ENCODE measurements around the gene CARMIL3.
"Not testable (repeated sequence)": the region's sequence is repeated elsewhere in the genome, so short reads cannot be mapped to it uniquely, and the experiment has no call there.

Gene CARMIL3

DNA sequence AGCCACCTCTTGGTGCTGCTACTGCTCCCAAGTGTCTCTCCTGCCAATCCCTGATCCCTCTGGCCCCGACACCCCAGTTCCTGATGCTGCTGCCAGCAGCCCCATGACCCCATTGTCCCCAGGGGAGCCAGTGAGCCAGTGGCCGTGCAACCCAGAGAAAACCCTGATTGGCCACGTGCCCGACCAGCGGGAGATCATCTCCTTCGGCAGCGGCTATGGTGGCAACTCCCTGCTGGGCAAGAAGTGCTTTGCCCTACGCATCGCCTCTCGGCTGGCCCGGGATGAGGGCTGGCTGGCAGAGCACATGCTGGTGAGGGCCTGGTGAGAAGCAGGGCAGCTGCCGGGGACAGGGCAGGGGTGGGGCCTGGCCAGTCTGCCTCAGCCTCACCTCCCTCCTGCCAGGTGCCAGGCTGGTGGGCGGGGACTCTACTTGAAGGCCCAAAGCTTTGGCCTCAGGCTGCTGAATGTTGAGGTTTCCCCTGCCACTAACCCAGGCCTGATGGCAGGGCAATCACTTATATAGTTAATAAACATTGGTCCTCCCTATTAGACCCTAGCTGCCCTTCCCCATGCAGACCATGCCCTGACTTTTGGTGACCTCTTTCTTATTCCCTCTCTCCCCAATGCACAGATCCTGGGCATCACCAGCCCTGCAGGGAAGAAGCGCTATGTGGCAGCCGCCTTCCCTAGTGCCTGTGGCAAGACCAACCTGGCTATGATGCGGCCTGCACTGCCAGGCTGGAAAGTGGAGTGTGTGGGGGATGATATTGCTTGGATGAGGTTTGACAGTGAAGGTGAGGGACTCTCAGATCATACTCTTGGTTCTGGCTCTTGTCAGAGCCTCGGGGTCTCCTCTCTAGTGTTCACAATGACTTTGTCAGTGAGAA lies 47.4 kb downstream of the CARMIL3 start:
- DNase-seq, result no peak

DNA sequence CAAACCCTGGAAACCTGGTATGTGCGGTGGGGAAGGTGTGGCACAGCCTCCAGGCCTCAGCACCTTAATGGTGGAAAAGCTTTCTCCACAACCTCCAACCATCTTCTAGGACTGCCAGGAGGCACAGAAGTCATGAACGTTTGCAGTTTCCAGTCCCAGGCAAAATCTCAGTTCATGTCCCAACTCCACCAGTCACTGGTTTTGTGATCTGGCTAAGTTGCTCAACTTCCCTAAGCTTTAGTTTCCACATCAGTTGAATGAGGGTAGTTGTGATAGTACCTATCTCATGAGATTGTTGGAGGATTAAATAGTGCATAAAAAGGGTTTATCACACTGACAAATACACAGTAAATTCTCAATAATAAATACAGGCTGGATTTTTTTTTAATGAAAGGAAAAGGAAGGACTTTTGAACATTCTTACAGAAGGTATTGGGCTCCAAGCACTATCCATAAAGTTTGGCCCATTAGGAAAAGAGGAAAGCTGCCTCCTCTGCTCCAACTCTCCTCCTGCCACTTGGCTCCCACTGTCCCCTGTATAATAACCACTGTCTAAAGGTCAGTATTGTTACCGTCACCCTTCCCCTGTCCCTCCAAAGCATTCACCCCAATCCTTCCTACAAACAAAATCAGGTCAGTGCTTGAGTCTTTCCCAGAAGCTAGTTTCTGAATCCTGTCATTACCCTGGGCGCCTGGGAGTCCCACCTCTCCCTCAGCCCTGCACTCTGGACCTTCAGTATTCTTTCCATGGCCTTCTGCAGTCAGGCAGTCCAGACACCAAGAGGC lies 48.6 kb downstream of the CARMIL3 start:
- DNase-seq, result no peak

GRCh38 chr14:24100982-24101494 lies 49.2 kb downstream of the CARMIL3 start:
- no peak for DNase-seq

DNA sequence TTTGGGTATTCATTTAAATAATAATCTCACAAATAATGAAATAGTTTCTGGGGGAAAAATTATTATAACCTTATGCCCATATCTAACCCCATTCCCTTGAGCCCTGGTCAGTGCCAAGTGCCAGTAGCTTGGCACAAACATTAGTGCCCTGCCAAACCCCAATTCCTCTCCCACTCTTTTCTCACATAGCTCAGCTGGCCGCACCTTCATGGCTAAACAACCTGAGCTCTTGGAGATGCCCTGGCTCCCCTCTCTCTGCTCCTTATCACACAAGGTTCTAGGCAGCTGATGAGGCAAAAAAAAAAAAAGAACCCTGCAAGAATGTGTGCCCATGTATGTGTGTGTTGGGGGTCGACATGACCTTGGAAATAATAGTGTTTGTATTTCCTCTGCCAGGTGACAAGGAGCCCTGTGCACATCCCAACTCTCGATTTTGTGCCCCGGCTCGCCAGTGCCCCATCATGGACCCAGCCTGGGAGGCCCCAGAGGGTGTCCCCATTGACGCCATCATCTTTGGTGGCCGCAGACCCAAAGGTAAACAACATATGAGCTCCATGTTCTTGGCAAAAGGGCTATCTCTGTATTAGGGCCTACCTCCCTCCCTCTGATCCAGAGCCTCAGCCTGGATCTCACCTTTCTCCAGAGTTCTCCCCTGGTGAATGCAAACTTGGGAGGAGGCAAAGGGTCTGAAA lies 50.7 kb downstream of the CARMIL3 start:
- no peak for DNase-seq

- DNase-seq, result no peak
These were observed 51.6 kb downstream of the CARMIL3 start for GRCh38 chr14:24103451-24103850.

DNA sequence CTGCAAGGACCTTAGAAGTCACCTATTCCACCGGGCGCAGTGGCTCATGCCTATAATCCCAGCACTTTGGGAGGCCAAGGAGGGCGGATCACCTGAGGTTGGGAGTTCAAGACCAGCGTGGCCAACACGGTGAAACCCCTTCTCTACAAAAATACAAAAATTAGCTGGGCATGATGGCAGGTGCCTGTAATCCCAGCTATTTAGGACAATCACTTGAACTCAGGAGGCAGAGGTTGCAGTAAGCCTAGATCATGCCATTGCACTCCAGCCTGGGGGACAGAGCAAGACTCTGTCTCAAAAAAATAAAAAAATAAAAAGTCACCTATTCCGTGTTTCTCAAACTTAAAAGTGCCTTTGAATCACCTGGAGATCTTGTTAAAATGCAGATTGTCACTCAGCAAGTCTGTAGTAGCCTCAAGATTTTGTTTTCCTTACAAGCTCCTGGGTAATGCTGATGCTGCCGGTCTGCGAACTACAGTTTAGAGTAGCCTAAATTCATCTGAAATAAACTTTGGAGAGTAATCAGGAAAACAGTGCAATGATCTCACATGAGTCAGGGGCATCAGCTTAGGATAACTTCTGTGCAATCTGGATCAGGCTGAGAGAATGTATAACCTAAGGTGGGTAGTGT lies 53.9 kb downstream of the CARMIL3 start:
- not testable (repeated sequence) for DNase-seq

DNA sequence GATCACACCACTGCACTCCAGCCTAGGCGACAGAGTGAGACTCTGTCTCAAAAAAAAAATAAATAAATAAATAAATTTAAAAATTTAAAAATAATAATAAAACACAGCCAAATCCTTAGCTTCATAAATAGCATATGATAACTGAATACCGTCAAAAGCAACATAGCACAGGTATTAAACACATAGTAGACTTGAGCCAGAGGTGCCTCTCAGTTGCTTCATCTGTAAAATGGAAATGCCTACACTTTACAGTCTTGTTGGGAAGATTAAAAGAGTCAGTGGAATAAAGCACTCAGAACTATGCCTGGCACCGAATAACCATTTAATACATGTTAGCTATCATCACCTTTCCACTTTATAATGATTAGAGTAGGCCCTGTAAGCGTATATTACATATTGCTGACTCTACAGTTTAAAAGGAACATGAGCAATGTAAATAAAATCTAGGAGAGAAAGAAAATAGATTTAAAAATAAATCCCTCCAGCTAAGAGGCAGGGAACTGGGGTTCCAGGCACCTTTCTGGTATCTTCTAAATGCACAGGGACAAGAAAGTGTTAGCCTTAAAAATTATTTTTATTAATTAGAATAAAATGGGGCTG lies 55.0 kb downstream of the CARMIL3 start:
- DNase-seq, result no peak

- DNase-seq, result no peak
These were observed 56.6 kb downstream of the CARMIL3 start for GRCh38 chr14:24108336-24108874.

GRCh38 chr14:24110060-24110459 lies 58.3 kb downstream of the CARMIL3 start:
- no peak for DNase-seq

DNA sequence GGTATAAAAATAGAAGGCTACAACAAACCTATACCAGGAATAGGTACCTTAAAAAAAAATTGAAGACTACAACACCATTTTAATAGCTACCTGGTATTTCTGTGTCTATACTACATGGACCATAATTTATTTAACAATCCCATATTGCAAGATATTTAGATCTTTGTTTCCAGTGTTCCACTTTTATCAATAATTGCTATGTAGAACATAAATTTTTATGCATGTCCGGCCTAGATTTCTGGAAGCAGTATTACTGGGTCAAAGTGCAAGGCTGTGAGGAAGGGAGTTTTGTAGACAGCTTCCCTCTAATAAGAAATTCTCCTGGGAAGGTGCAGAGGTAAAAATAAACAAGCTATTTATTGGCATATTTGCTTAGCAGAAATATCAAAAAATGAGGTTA lies 58.7 kb downstream of the CARMIL3 start:
- no peak for DNase-seq

DNA sequence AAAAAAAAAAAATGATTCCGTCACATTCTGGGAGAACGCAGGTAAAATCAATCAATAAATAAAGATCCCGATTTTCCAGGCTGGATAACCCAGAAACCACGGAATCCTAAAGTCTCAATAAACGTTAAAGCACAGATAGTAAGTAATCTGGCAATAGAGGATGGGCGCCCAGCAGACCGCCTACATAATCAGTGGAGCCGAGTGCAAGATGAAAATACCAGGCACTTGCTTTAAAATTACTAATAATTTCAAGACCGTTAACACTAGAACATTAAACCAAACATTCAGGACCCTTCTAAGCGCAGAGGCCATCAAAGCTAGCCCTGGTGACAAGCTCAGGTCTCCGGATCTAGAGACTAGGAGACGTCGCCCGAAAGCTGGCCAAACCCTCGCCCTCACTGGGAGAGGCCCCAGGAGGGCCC lies 61.6 kb downstream of the CARMIL3 start:
- DNase-seq, result no peak

DNA sequence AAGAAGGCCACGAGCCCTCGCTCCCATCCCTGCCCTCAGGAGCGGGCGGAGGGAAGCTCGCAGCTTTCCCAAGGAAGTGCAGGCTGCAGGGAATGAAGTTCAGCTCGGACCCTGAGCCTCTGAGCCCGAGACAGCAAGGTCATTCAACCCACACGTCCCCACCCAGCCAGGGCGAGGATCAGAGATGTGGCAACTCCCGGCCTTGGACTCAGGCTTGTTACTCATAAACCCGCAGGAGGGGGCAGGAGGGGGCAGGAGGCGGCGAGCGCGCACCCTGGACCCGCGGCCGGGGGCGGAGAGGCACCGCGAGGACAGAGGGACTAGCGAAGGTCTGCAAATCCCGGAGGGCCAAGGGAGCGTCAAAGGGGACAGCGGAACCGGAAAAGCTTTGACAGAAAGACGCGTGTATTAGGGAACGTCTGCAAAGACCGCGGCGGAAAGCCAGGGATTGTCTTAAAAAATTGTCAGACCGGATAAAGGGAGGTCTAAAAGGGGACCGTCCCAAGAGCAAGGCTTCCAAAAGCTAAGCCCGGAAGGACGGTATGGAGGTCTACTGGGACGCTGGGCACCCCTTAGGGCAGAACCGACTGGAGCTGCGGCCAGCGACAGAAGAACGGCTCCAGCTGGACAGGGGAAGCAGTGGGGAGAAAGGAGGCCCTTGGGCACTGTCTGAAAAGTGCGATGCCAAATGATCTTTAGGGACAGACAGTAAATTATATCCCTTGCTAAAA lies 62.2 kb downstream of the CARMIL3 start:
- DNase-seq, result peak; percentile 80 to 86

GRCh38 chr14:24114532-24115421 lies 63.0 kb downstream of the CARMIL3 start, which contains the start of the genes DCAF11 and NRL:
Gene DCAF11 (plus strand): TSS chr14:24114777. CDS start chr14:24115595, 818 bp downstream.
Gene NRL (minus strand): TSS chr14:24114949. CDS start chr14:24082848, 32,101 bp downstream.
- DNase-seq, result peak; percentile 99 to 100

GRCh38 chr14:24115422-24116127 lies 63.8 kb downstream of the CARMIL3 start:
- no peak for DNase-seq

DNA sequence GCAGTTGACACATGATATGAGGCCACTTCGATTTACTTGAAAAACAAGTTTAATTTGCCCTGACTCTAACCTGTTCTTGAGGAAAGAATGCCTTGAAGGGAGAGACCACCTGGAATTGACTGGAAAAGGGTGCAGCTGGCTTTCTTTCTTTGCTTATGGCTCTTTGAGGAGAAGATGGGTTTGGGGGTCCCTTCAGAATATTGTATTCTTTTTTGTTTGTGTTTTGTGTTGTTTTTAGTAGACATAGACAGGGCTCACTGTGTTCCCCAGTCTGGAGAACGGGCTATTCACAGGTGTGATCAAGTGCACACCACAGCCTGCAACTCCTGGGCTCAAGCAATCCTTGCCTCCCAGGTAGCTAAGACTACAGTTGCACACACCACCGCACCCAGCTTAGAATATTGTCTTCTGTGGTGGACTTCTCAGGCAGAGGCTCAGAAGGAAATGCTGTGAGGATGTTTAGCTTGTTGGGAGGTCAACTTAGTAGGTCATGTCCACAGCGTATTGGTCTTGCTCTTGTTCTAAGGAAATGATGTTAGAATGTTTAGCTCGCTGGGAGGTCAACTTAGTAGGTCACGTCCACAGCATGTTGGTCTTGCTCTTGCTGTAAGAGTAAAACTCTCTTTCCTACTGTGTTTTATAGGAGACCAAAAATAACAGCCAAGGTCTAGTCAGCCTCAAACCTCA lies 64.5 kb downstream of the CARMIL3 start:
- DNase-seq, result no peak

- no peak for DNase-seq
These were observed 65.4 kb downstream of the CARMIL3 start for GRCh38 chr14:24117179-24117578.

Measured in CD4-positive, alpha-beta T cell treated with Interleukin-1 beta for 1 hour (primary cell).